Testis (tissue), 3 donors: ENCODE results near the gene SEMG2. TPM values are rescaled to one million over a fixed set of nuclear protein-coding genes. Genes with fewer than 3 reads are reported as not detected.

Experiments
- DNase-seq: peaks from one replicate; pipeline ENCODE4 v3.0.0-alpha.2; 2019
- H3K27ac ChIP-seq, 2 donors: fragments of 200-600 bp; sonication (generic); one replicate each; pipeline ENCODE4 v1.5.1; 2019
- H3K27me3 ChIP-seq: fragments of 200-600 bp; sonication (generic); one replicate; pipeline ENCODE4 v1.5.1; 2019
- H3K36me3 ChIP-seq: fragments of 200-600 bp; sonication (generic); one replicate; pipeline ENCODE4 v1.5.1; 2017; ENCODE audit warnings: low read depth; ENCODE audit errors: missing control alignments
- H3K4me1 ChIP-seq: fragments of 200-600 bp; sonication (generic); one replicate; pipeline ENCODE4 v1.5.1; 2019
- H3K4me3 ChIP-seq, 2 donors: fragments of 200-600 bp; sonication (generic); one replicate each; pipeline ENCODE4 v1.5.1; 2017 to 2019
- H3K9me3 ChIP-seq: fragments of 200-600 bp; sonication (generic); one replicate; pipeline ENCODE4 v1.5.1; 2017
- CTCF ChIP-seq, 3 experiments: fragments of 450-650 bp in 2 of 3; fragments of 200-600 bp in 1 of 3; sonication (generic) in 1 of 3; IDR thresholded peaks; one replicate each; pipeline ENCODE4 v1.5.1; 2016 to 2019; ENCODE audit warnings: antibody characterized with exemption in 3 of 3, mild to moderate bottlenecking in 2 of 3, moderate library complexity in 1 of 3
- POLR2A ChIP-seq: fragments of 450-650 bp; IDR thresholded peaks from one replicate; pipeline ENCODE4 v1.6.1; 2017; ENCODE audit warnings: antibody characterized with exemption, mild to moderate bottlenecking, moderate library complexity
- WGBS, 2 donors: methylation state at CpG; one replicate each; pipeline ENCODE4 v1.1.5; 2018; 5-methylcytosine and 5-hydroxymethylcytosine counted together
- intact Hi-C: fragments of 100-400 bp; cut with DNase I; formaldehyde crosslinking; loops from one replicate; pipeline ENCODE4 v1.15.1; 2023; ENCODE audit warnings: low total_unique reads
- polyA plus RNA-seq: library from polyadenylated mRNA; stranded (reverse); fragments of 350-450 nt; fragmentation: Illumina TruSeq; extraction: RNeasy Lipid Tissue Mini Kit (QIAGEN cat#74804); gene quantifications from one replicate; pipeline ENCODE4 v1.2.3, GENCODE V29; 2014; ENCODE audit warnings: low read depth, low replicate concordance; ENCODE audit not compliant: insufficient read depth
- total RNA-seq, 2 donors: library from RNA; depleted of rRNA; stranded (reverse); fragments of >200 nt; gene quantifications; one replicate each; pipeline ENCODE4 v1.2.3, GENCODE V29; 2016

Gene SEMG2
- total and polyA plus RNA-seq, 3 donors from 2014 or later = not detected

DNA sequence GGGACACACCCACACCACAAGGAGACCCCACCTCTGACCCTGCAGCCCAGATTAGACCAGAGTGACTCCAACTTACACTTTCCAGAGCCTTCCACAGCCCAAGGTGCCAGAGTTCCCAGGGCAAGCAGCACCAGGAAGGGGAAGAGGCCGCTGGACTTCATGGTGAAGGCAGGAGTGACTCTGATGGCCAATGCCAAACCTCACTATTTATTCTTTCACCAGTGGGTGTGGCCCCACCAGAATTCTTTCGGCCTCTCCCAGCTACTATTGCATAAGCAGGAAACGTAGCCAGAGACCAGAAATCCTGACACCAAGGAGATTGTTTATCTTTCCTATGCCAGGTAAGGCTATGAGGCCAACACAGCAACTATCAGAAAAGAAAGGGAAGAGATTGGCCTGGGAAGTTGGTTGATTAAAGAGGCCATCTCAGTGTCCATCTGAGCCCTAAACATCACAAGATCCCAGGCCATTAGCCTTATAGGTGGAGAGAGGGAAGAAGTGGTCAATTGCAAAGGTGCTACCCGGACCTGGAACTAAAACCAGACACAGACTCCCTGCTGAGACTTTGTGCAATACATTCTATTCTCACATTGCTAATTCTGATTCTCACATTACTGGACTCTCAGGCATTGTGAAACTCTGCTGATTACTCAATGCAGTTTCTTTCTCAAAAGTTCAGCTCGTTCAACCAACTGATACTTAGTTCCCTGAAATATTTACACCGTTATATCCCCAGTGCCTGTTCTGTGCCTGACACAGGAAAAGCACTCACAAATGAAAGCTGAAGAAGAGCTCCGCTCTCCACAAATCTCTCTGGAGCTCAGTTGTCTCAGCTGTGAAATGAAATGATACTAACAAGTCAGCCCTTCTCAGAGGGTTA is 33.5 kb downstream of the SEMG2 start, which contains the start of gene SLPI:
Gene SLPI (minus strand): TSS at position 182 of the 880 bp plus-strand sequence. CDS start 21 bp downstream, at position 161.
- TF ChIP-seq POLR2A (no peak), CTCF (IDR thresholded peaks at IDR 0.05) (no peak)
- no peaks in the 10 kb centered on the region for H3K36me3 ChIP-seq
- intact Hi-C loops = no loop called here
- no peaks in the 10 kb centered on the region for H3K27me3 ChIP-seq
- H3K4me3 ChIP-seq = no peak within 1 kb of the TSS
- no peaks in the 10 kb centered on the region for H3K9me3 ChIP-seq
- 63 to 65% methylated on average over 7 of the region's 7 CpGs for WGBS, 2 donors
- DNase-seq = no peak
- no peak within 1 kb of the TSS for H3K27ac ChIP-seq
- no peaks in the 10 kb centered on the region for H3K4me1 ChIP-seq

DNA sequence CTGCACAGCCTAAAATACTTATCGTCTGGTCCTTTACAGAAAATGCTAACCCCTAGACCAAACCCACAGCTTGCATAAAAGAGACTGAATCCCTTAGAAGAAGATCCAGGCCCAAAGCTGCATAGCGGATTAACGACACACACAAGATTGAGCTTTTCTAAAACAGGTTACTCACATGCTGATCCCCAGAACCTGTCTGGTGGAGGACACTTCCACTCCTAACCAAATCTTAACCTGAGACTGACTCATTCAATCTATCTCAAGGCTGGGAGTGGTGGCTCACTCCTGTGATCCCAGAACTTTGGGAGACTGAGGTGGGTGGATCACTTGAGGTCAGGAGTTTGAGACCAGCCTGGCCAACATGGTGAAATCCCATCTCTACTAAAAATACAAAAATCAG is 36.0 kb downstream of the SEMG2 start:
- no peaks in the 10 kb centered on the region for H3K9me3 ChIP-seq
- no peak overlapping the region for H3K4me3 ChIP-seq
- H3K36me3 ChIP-seq = no peaks in the 10 kb centered on the region
- no peaks in the 10 kb centered on the region for H3K4me1 ChIP-seq
- intact Hi-C loops = no loop called here
- 59 to 92% methylated on average over 3 of the region's 3 CpGs for WGBS, 2 donors
- no peaks in the 10 kb centered on the region for H3K27me3 ChIP-seq
- TF ChIP-seq CTCF (IDR thresholded peaks at IDR 0.05) (no peak), POLR2A (no peak)
- DNase-seq = no peak
- H3K27ac ChIP-seq = no peak overlapping the region

GRCh38 chr20:45257711-45258110 is 36.5 kb downstream of the SEMG2 start:
- no peak overlapping the region for H3K4me3 ChIP-seq
- intact Hi-C loops = no loop called here
- no peaks in the 10 kb centered on the region for H3K9me3 ChIP-seq
- 89 to 90% methylated on average over 7 of the region's 7 CpGs for WGBS, 2 donors
- no peaks in the 10 kb centered on the region for H3K36me3 ChIP-seq
- TF ChIP-seq POLR2A (no peak), CTCF (IDR thresholded peaks at IDR 0.05) (no peak)
- H3K4me1 ChIP-seq = no peaks in the 10 kb centered on the region
- no peaks in the 10 kb centered on the region for H3K27me3 ChIP-seq
- no peak overlapping the region for H3K27ac ChIP-seq
- no peak for DNase-seq

DNA sequence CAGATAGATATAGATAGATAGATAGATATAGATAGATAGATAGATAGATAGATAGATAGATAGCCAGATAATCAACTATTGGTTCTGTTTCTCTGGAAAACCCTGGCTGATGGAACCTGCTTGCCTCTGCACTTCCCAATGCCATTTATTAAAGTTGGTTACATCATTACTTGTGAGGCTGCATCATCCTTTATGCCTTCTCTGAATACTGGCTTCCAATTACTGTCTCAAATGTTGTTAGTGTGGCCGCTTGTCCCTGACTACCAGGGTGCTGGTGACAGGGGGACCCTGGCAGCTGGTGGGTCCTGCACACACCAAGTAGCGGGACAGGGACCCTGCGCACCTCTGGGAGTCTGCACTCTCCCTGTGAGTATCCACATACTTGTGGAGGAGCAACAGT is 37.1 kb downstream of the SEMG2 start:
- no peaks in the 10 kb centered on the region for H3K4me1 ChIP-seq
- no peaks in the 10 kb centered on the region for H3K9me3 ChIP-seq
- no peaks in the 10 kb centered on the region for H3K36me3 ChIP-seq
- H3K27ac ChIP-seq = no peak overlapping the region
- H3K27me3 ChIP-seq = no peaks in the 10 kb centered on the region
- TF ChIP-seq POLR2A = no peak
- no peak for TF ChIP-seq CTCF (IDR thresholded peaks at IDR 0.05)
- H3K4me3 ChIP-seq = no peak overlapping the region
- WGBS, 2 donors = 89 to 94% methylated on average over 3 of the region's 3 CpGs
- DNase-seq = no peak
- intact Hi-C loops = no loop called here

DNA sequence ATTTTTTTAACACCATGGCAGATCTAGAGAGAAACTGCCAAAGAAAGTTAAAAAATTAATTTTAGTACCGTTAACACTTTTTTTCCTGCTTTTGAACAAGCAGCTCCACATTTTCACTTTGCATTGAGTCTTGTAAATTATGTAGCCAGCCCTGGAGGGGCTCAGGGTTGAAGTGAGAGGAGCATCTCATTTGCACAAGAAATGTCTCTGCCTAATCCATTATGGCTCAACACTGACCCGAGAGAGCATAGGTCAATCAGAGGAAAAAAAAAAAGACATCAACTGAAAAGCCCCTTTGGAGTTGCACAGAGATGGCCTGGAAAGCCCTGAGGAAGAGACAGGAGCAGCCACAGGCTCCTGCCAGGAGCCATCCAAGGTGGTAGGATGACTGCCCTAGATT is 37.5 kb downstream of the SEMG2 start:
- Histone ChIP-seq H3K27ac (no peak overlapping the region), H3K4me1 (no peaks in the 10 kb centered on the region), H3K9me3 (no peaks in the 10 kb centered on the region), H3K27me3 (no peaks in the 10 kb centered on the region), H3K36me3 (no peaks in the 10 kb centered on the region), H3K4me3 (no peak overlapping the region)
- no peak for DNase-seq
- intact Hi-C loops = no loop called here
- 49 to 61% methylated on average over 2 of the region's 2 CpGs for WGBS, 2 donors
- TF ChIP-seq CTCF (IDR thresholded peaks at IDR 0.05) (no peak), POLR2A (no peak)
